Hepatocyte (in vitro differentiated cells): ENCODE results near the gene BAZ1B.

Experiments
- CTCF ChIP-seq: fragments of 200-600 bp; sonication (generic); IDR thresholded peaks from 2 replicates; pipeline ENCODE4 v1.5.1; 2016; ENCODE audit warnings: antibody characterized with exemption, mild to moderate bottlenecking; ENCODE audit not compliant: poor library complexity
- EZH2 ChIP-seq: fragments of 200-600 bp; sonication (generic); IDR thresholded peaks from 2 replicates; pipeline ENCODE4 v1.6.1; 2016; ENCODE audit warnings: antibody characterized with exemption, mild to moderate bottlenecking, borderline replicate concordance
- EZH2phosphoT487 ChIP-seq: fragments of 200-600 bp; sonication (generic); IDR thresholded peaks from one replicate; pipeline ENCODE4 v1.6.1; 2018; ENCODE audit warnings: antibody characterized with exemption, mild to moderate bottlenecking, low read depth, moderate library complexity; ENCODE audit not compliant: unreplicated experiment, severe bottlenecking

GRCh38 chr7:73429215-73429614, 92.9 kb downstream of the BAZ1B start:
- TF ChIP-seq CTCF = no peak
- no peak for TF ChIP-seq EZH2phosphoT487
- TF ChIP-seq EZH2 = no peak
